NOMO-1 treated with dmso at 0.1 percent for 144 hours (cell line): ENCODE measurements around the gene TOLLIP.

Source experiments
- DNase-seq: peaks from one replicate; lab custom pipeline; 2025; ENCODE audit not compliant: unreplicated experiment; lab: John Stamatoyannopoulos, UW

TOLLIP gene

GRCh38 chr11:1233351-1234053 is 75.9 kb downstream of the TOLLIP start:
- DNase-seq = no peak

GRCh38 chr11:1232883-1233321 is 76.5 kb downstream of the TOLLIP start:
- DNase-seq = no peak

- DNase-seq = no peak
These were observed 77.2 kb downstream of the TOLLIP start for GRCh38 chr11:1232021-1232882.

DNA sequence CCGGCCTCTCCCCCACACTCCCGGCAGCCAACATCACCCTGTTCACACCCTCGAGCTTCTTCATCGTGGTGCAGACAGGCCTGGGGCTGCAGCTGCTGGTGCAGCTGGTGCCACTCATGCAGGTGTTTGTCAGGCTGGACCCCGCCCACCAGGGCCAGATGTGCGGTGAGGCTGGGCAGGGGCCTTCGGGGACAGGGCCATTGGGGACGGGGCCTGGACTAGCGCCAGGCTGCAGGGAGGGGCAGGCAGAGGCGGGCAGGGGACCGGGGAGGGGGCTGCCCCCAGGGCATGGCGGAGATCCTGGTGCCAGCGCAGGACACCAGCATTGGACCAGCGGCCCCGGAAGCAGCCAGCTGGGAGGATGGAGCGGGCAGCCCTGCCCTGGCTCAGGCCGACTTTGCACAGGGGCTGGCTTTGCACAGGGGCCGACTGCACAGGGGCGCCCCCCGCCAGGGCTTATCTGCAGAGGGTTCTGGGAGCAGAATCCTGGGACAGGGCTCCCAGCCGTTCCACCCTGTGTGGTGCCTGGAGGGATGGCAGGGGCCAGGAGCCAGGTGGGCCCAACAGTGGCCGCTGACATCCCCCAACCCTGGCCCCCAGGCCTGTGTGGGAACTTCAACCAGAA is 77.9 kb downstream of the TOLLIP start:
- DNase-seq = no peak

- DNase-seq = no peak
These were observed 78.7 kb downstream of the TOLLIP start for GRCh38 chr11:1230456-1231395.

- DNase-seq = no peak
These were observed 79.3 kb downstream of the TOLLIP start for GRCh38 chr11:1230121-1230455.

- no peak for DNase-seq
These were observed 79.8 kb downstream of the TOLLIP start for GRCh38 chr11:1229471-1230120.

- DNase-seq = no peak
These were observed 80.4 kb downstream of the TOLLIP start for GRCh38 chr11:1228921-1229451.

GRCh38 chr11:1228101-1228821 is 81.2 kb downstream of the TOLLIP start:
- no peak for DNase-seq

DNA sequence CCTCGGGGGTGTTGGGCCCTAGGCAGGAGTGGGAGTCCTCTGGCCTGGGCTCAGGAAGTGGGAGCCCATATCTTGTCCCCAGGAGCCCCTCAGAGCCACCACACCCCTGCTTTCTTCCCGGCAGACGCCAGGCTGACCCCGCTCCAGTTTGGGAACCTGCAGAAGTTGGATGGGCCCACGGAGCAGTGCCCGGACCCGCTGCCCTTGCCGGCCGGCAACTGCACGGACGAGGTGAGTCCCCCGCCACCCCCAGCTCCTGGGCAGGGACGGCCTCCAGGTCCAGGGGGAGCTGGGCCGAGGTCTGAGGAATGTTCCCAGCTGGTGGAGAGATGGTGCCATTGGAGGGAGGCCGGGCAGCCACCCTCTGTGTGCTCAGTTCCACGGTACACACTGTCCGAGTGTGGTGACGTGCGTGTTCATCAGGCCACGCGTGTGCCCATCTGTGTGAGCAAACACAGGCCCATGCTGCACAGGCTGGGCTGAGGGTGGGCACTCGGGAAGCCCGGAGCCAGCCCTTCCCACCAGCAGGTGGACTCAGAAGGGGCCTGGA is 81.8 kb downstream of the TOLLIP start:
- no peak for DNase-seq

GRCh38 chr11:1226986-1227550 is 82.4 kb downstream of the TOLLIP start:
- no peak for DNase-seq

GRCh38 chr11:1226226-1226985 is 83.0 kb downstream of the TOLLIP start:
- no peak for DNase-seq

DNA sequence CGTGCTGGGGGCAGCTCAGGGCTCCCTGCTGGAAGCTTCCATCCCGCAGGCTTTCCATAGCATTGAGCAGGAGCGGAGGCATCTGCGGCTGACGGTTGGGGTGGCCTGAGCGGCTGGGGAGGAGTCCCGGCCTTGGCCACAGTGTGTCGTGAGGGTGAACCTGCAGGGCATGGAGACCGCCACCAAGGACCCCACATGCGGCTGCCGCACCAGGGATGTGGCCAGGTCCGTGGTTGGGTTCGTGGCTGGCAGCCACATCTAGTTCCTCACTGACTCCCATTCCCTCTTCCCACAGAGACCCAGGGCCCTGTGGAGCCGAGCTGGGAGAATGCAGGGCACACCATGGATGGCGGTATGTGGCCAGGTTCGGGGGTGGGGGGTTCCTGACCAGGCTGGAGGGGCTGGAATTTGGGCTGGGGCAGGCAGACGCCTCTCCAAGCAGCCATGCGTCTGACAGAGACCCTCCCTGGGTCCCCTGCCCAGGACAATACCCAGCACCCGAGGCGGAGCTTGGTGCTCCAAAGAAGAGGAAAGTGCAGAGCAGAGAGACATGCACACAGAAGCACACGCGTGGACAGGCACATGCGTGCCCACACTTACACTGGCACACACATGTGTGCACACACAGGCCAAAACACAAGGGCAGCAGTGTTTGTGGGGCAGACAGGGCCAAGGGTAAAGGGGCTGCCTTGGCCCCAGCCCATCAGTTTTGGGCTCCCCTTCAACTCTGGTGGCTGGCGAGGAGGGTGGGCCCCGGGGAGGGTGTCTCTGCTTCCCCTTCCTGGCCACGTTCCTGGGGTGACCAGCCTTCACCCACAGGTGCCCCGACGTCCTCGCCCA is 83.8 kb downstream of the TOLLIP start:
- no peak for DNase-seq

DNA sequence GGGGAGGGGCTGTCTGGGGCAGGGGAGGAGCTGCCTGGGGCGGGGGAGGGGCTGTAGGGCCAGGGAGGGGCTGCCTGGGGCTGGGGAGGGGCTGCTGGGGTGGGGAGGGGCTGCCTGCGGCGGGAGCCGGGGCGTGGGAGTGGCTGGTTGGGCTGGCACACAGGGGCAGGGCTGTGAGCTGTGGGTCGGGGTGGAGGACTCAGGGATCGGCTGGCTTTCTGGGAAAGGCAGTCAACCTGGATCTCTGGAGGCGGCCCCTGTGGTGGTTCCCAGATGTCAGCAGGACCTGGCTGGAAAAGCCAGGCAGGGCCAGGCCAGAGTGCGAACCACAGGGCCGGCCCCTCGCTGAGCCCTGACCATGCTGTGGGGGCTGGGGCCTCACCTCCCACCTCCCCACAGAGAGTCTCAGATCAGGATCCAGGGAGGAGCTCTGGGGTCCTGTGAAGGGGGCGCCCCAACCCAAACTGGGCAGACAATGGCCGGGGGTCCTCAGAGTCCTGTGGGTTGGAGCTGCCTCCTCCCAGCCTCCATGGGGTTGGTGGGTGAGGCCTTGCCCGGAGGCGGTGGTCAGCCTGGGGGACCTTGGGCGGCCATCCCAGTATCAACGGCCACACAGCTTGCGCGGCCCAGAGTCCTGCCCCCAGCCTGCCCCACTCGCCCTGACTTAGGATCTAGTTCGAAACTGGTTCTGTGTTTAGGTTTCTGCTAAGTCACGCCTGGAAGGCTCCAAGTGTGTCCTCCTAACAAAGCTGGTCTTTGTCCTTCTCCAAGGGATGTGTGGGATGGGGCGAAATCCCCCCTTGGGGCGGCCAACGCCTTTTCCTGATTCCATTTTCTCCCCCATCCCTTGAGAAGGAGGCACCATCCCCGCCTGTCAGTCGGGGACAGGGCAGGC is 84.7 kb downstream of the TOLLIP start:
- DNase-seq = no peak
